Nephron (organoid): ENCODE data around the gene ACTN3.
A peak's percentile ranks its signal among the peaks of the same experiment; 100 is the strongest.
"Not testable (repeated sequence)": the region's sequence is repeated elsewhere in the genome, so short reads cannot be mapped to it uniquely, and the experiment has no call there.

Experiments used
- H3K27ac Mint-ChIP-seq, 3 experiments: 2 replicates each; pipeline ENCODE4 v1.8.0; 2020; ENCODE audit warnings: mixed read lengths in 3 of 3, mild to moderate bottlenecking in 2 of 3, moderate library complexity in 1 of 3
- H3K27me3 Mint-ChIP-seq: 2 replicates; pipeline ENCODE4 v1.8.0; 2021; ENCODE audit warnings: low read depth, mild to moderate bottlenecking, moderate library complexity, mixed read lengths
- H3K36me3 Mint-ChIP-seq: 2 replicates; pipeline ENCODE4 v1.8.0; 2020; ENCODE audit warnings: low read depth, mixed read lengths
- H3K4me1 Mint-ChIP-seq: 2 replicates; pipeline ENCODE4 v1.8.0; 2020; ENCODE audit warnings: mixed read lengths
- H3K4me3 Mint-ChIP-seq, 3 experiments: 2 replicates each; pipeline ENCODE4 v1.8.0; 2020; ENCODE audit warnings: mild to moderate bottlenecking in 3 of 3, mixed read lengths in 3 of 3, moderate library complexity in 2 of 3
- H3K9me3 Mint-ChIP-seq: 2 replicates; pipeline ENCODE4 v1.8.0; 2020; ENCODE audit warnings: mixed read lengths
- TF ChIP-seq, protein P1 (sequence below), 3 experiments: fragments of 200-600 bp; sonication (generic); IDR thresholded peaks; one replicate each; pipeline ENCODE4 v1.5.0; 2021; ENCODE audit warnings: antibody characterized with exemption in 3 of 3; ENCODE audit not compliant: unreplicated experiment in 3 of 3

The ACTN3 gene

DNA sequence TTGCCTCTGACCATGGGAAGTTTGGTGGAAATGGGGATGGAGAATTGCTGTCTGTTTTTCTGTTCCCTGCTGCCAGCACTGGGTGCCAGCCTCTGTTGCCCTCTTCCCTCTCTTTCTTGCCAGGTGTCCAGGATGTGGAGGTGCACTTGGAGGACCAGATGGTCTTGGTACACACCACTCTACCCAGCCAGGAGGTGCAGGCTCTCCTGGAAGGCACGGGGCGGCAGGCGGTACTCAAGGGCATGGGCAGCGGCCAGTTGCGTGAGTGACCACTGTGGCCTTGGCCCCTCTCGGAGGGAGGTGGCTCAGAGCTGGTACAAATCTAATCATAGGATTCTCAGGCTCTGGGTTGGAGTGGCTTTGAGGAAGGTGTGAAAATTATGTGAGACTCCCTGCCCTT lies 52.3 kb downstream of the ACTN3 start:
- no peak overlapping the region for H3K27ac Mint-ChIP-seq
- TF ChIP-seq, protein P1, sequence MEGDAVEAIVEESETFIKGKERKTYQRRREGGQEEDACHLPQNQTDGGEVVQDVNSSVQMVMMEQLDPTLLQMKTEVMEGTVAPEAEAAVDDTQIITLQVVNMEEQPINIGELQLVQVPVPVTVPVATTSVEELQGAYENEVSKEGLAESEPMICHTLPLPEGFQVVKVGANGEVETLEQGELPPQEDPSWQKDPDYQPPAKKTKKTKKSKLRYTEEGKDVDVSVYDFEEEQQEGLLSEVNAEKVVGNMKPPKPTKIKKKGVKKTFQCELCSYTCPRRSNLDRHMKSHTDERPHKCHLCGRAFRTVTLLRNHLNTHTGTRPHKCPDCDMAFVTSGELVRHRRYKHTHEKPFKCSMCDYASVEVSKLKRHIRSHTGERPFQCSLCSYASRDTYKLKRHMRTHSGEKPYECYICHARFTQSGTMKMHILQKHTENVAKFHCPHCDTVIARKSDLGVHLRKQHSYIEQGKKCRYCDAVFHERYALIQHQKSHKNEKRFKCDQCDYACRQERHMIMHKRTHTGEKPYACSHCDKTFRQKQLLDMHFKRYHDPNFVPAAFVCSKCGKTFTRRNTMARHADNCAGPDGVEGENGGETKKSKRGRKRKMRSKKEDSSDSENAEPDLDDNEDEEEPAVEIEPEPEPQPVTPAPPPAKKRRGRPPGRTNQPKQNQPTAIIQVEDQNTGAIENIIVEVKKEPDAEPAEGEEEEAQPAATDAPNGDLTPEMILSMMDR (IDR thresholded peaks at IDR 0.05; ENCODE audit: unreplicated experiment in 3 of 3), result no peak
- no peaks in the 10 kb centered on the region for H3K27me3 Mint-ChIP-seq
- peaks cover 17% of the 10 kb centered on the region for H3K4me1 Mint-ChIP-seq
- H3K36me3 Mint-ChIP-seq, result peaks cover 23% of the 10 kb centered on the region
- H3K9me3 Mint-ChIP-seq, result no peaks in the 10 kb centered on the region
- no peak overlapping the region for H3K4me3 Mint-ChIP-seq

GRCh38 chr11:66600219-66600618 lies 53.5 kb downstream of the ACTN3 start:
- peaks cover 10% of the 10 kb centered on the region for H3K4me1 Mint-ChIP-seq
- H3K27ac Mint-ChIP-seq, result peak overlapping the region in 1 of 3 experiments; percentile 47
- H3K4me3 Mint-ChIP-seq, result no peak overlapping the region
- TF ChIP-seq, protein P1 (IDR thresholded peaks at IDR 0.05; ENCODE audit: unreplicated experiment in 3 of 3), result no peak
- no peaks in the 10 kb centered on the region for H3K9me3 Mint-ChIP-seq
- H3K36me3 Mint-ChIP-seq, result peaks cover 35% of the 10 kb centered on the region
- H3K27me3 Mint-ChIP-seq, result no peaks in the 10 kb centered on the region

- Mint-ChIP-seq H3K27me3 (no peaks in the 10 kb centered on the region), H3K4me3 (no peak overlapping the region), H3K4me1 (peaks cover 5% of the 10 kb centered on the region), H3K36me3 (peaks cover 39% of the 10 kb centered on the region), H3K27ac (peak overlapping the region in 1 of 3 experiments; percentile 47), H3K9me3 (no peaks in the 10 kb centered on the region)
- TF ChIP-seq, protein P1 (IDR thresholded peaks at IDR 0.05; ENCODE audit: unreplicated experiment in 3 of 3), result no peak
Observed at GRCh38 chr11:66600631-66601233, 54.0 kb downstream of the ACTN3 start.

DNA sequence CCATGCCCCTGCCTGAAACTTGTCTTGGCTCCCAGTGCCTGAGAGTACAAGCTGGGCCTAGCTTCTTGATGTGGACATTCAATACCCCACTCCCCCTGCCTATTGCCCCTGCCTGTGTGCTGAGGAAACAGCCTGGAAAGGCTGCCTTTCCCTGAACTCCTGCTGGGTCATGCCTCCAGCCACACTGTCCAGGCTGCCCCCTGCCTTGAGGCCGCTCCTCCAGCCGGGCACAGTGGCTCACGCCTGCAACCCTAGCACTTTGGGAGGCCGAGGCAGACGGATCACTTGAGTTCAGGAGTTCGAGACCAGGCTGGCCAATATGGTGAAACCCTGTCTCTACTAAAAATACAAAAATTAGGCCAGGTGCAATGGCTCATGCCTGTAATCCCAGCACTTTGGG lies 56.4 kb downstream of the ACTN3 start:
- no peaks in the 10 kb centered on the region for H3K27me3 Mint-ChIP-seq
- TF ChIP-seq, protein P1 (IDR thresholded peaks at IDR 0.05; ENCODE audit: unreplicated experiment in 3 of 3), result no peak
- H3K4me1 Mint-ChIP-seq, result peaks cover 10% of the 10 kb centered on the region
- H3K27ac Mint-ChIP-seq, result no peak overlapping the region
- H3K9me3 Mint-ChIP-seq, result no peaks in the 10 kb centered on the region
- no peak overlapping the region for H3K4me3 Mint-ChIP-seq
- peaks cover 38% of the 10 kb centered on the region for H3K36me3 Mint-ChIP-seq

GRCh38 chr11:66604155-66604554 lies 57.5 kb downstream of the ACTN3 start:
- Mint-ChIP-seq H3K27me3 (no peaks in the 10 kb centered on the region), H3K4me1 (peaks cover 10% of the 10 kb centered on the region), H3K27ac (no peak overlapping the region), H3K9me3 (no peaks in the 10 kb centered on the region), H3K36me3 (peaks cover 33% of the 10 kb centered on the region), H3K4me3 (no peak overlapping the region)
- TF ChIP-seq, protein P1 (IDR thresholded peaks at IDR 0.05; ENCODE audit: unreplicated experiment in 3 of 3), result no peak

DNA sequence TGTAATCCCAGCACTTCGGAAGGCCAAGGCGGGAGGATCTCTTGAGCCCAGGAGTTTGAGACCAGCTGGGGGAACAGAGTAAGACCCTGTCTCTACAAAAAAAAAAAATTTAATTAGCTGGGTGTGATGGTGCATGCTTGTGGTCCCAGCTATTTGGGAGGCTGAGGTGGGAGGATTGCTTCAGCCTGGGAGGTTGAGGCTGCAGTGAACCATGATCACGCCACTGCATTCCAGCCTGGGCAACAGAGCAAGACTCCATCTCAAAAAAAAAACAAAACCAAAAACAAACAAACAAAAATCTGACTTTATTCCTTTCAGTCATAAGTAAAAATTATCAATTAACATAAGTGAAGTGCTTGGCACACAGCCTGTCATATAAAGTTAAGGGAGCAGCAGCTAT lies 59.9 kb downstream of the ACTN3 start:
- not testable (repeated sequence) for H3K27me3 Mint-ChIP-seq, H3K4me3 Mint-ChIP-seq, H3K9me3 Mint-ChIP-seq
- H3K27ac Mint-ChIP-seq, result peak overlapping the region in 1 of 3 experiments; percentile 78
- H3K4me1 Mint-ChIP-seq, result peaks cover 10% of the 10 kb centered on the region
- peaks cover 25% of the 10 kb centered on the region for H3K36me3 Mint-ChIP-seq
